Astrocyte (in vitro differentiated cells and primary cell): ENCODE data around the gene ARRDC3.
"Not testable (repeated sequence)": the region's sequence is repeated elsewhere in the genome, so short reads cannot be mapped to it uniquely, and the experiment has no call there.

ENCODE experiments used
- CTCF ChIP-seq: IDR thresholded peaks from 2 replicates; pipeline ENCODE4 v1.5.1; 2011; ENCODE audit warnings: low read depth, mild to moderate bottlenecking, inconsistent platforms, low read length, moderate library complexity; ENCODE audit not compliant: insufficient read depth
- EZH2 ChIP-seq: IDR thresholded peaks from 2 replicates; pipeline ENCODE4 v1.6.1; 2012; ENCODE audit warnings: mild to moderate bottlenecking, low read length, inconsistent platforms; ENCODE audit not compliant: insufficient read depth

DNA sequence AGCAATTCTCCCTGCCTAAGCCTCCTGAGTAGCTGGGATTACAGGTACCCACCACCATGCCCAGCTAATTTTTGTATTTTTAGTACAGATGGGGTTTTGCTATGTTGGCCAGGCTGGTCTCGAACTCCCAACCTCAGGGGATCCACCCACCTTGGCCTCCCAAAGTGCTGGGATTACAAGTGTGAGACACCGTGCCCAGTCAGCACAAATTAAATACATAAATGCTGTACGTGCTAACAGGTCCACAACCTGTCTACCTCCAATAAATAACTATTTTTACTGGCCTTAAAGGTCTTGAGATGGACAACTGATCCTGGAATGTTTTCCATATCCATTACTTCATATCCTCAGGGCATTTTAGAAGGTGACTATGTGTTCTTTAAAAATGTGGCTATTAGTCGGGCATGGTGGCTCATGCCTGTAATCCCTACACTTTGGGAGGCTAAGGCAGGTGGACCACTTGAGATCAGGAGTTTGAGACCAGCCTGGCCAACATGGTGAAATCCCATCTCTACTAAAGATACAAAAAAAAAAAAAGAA lies 38.4 kb downstream of the ARRDC3 start:
- not testable (repeated sequence) for TF ChIP-seq CTCF, EZH2
